Effector memory CD8-positive, alpha-beta T cell (primary cell): ENCODE measurements around the gene ERCC8.

ENCODE experiments used
- ATAC-seq: fragments of 150-1000 bp; cut with Tn5 transposase; replicated peaks from 2 replicates; pipeline ENCODE4 v1.10.0; 2021; ENCODE audit warnings: mild to moderate bottlenecking, moderate library complexity
- DNase-seq, 3 experiments: peaks; one replicate each; pipeline ENCODE4 v3.0.0; 2021
- H3K27ac Mint-ChIP-seq, 2 donors: one replicate each; pipeline ENCODE4 v1.8.0; 2022; ENCODE audit warnings: mild to moderate bottlenecking in 2 of 2, mixed read lengths in 2 of 2, moderate library complexity in 2 of 2
- H3K27me3 Mint-ChIP-seq, 2 donors: one replicate each; pipeline ENCODE4 v1.8.0; 2022; ENCODE audit warnings: mixed read lengths in 2 of 2
- H3K36me3 Mint-ChIP-seq: one replicate; pipeline ENCODE4 v1.8.0; 2022; ENCODE audit warnings: mild to moderate bottlenecking, moderate library complexity, mixed read lengths; ENCODE audit not compliant: insufficient read depth
- H3K4me1 Mint-ChIP-seq, 2 donors: one replicate each; pipeline ENCODE4 v1.8.0; 2022; ENCODE audit warnings: low read depth in 2 of 2, mixed read lengths in 2 of 2
- H3K4me3 Mint-ChIP-seq, 2 donors: one replicate each; pipeline ENCODE4 v1.8.0; 2022; ENCODE audit warnings: mild to moderate bottlenecking in 2 of 2, mixed read lengths in 2 of 2, moderate library complexity in 2 of 2
- H3K9me3 Mint-ChIP-seq, 2 donors: one replicate each; pipeline ENCODE4 v1.8.0; 2022; ENCODE audit warnings: mixed read lengths in 2 of 2

The ERCC8 gene

GRCh38 chr5:60958712-60959111 lies 13.8 kb upstream of the ERCC8 start:
- Mint-ChIP-seq H3K4me1 (peaks cover 6 to 8% of the 10 kb centered on the region in 2 donors), H3K9me3 (no peaks in the 10 kb centered on the region), H3K4me3 (no peak overlapping the region), H3K27ac (no peak overlapping the region), H3K36me3 (no peaks in the 10 kb centered on the region), H3K27me3 (no peaks in the 10 kb centered on the region)
- DNase-seq (no peak), ATAC-seq (no peak)

- Mint-ChIP-seq H3K36me3 (no peaks in the 10 kb centered on the region), H3K9me3 (no peaks in the 10 kb centered on the region), H3K27ac (peak overlapping the region in 1 of 2 donors; percentile 14), H3K4me3 (no peak overlapping the region), H3K4me1 (peaks cover 4 to 5% of the 10 kb centered on the region in 2 donors), H3K27me3 (no peaks in the 10 kb centered on the region)
- DNase-seq (no peak), ATAC-seq (no peak)
Measured at GRCh38 chr5:60958088-60958487, 13.2 kb upstream of the ERCC8 start.

GRCh38 chr5:60955239-60955638 lies 10.4 kb upstream of the ERCC8 start:
- no peaks in the 10 kb centered on the region for H3K36me3 Mint-ChIP-seq
- H3K4me1 Mint-ChIP-seq: peaks cover 3 to 8% of the 10 kb centered on the region in 2 donors
- H3K4me3 Mint-ChIP-seq: no peak overlapping the region
- no peak for DNase-seq
- no peak for ATAC-seq
- H3K9me3 Mint-ChIP-seq: no peaks in the 10 kb centered on the region
- no peak overlapping the region for H3K27ac Mint-ChIP-seq
- no peaks in the 10 kb centered on the region for H3K27me3 Mint-ChIP-seq

- H3K9me3 Mint-ChIP-seq: no peaks in the 10 kb centered on the region
- H3K36me3 Mint-ChIP-seq: no peaks in the 10 kb centered on the region
- DNase-seq: no peak
- no peak for ATAC-seq
- no peaks in the 10 kb centered on the region for H3K27me3 Mint-ChIP-seq
- H3K4me3 Mint-ChIP-seq: no peak overlapping the region
- no peak overlapping the region for H3K27ac Mint-ChIP-seq
- peaks cover 14 to 18% of the 10 kb centered on the region in 2 donors for H3K4me1 Mint-ChIP-seq
Measured at GRCh38 chr5:60948738-60949137, 3.9 kb upstream of the ERCC8 start.

DNA sequence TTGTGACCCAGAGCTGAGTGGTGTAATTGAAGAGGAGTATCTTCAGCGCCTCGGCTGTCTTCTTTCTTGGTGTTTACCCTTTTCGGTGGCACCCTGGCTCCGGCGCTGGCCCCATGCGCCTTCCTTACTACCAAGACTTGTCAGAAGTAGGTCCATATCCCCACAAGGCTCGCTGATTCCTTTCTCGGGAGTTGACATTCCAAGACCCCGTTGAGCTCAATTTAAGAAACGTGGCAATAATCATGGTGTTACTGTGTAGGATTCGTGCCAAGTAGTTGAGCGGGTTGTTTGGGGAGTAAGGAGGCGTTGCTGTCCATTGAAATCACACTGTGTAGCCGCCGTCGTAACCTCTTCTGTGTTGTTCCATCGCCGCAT lies 930 bp upstream of the ERCC8 start:
- Mint-ChIP-seq H3K36me3 (no peaks in the 10 kb centered on the region), H3K4me1 (peaks cover 15 to 17% of the 10 kb centered on the region in 2 donors), H3K27ac (no peak overlapping the region), H3K4me3 (no peak overlapping the region), H3K27me3 (no peaks in the 10 kb centered on the region), H3K9me3 (no peaks in the 10 kb centered on the region)
- peak; percentile 21 for ATAC-seq
- DNase-seq: no peak

GRCh38 chr5:60943624-60944023 lies 1.2 kb downstream of the ERCC8 start:
- Mint-ChIP-seq H3K27me3 (no peaks in the 10 kb centered on the region), H3K4me1 (peaks cover 9 to 17% of the 10 kb centered on the region in 2 donors), H3K4me3 (no peak overlapping the region), H3K9me3 (no peaks in the 10 kb centered on the region), H3K27ac (no peak overlapping the region), H3K36me3 (no peaks in the 10 kb centered on the region)
- no peak for DNase-seq
- ATAC-seq: no peak

GRCh38 chr5:60929024-60929423 lies 15.8 kb downstream of the ERCC8 start:
- Mint-ChIP-seq H3K9me3 (no peaks in the 10 kb centered on the region), H3K4me3 (no peak overlapping the region), H3K4me1 (no peaks in the 10 kb centered on the region), H3K36me3 (peaks cover 6% of the 10 kb centered on the region), H3K27ac (no peak overlapping the region), H3K27me3 (no peaks in the 10 kb centered on the region)
- no peak for DNase-seq
- ATAC-seq: no peak

DNA sequence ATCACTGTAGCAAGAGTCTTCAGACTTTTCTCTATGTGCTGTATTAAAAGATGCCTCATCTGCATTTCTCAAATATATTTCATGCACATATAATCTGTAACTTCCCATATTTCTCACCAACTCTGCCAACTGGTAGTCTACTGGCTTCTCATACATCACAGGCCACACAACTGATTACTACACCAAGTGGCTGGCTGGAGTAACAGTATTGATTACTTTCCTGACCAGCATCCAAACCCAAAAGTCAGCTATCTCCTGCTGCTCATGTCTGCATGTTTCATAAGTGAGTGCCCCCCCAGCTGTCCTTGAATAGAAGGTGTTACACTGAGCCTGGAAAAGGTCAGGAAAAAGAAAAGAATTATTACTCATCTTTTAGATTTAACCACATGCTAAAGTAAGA lies 17.4 kb downstream of the ERCC8 start:
- no peaks in the 10 kb centered on the region for H3K9me3 Mint-ChIP-seq
- H3K27ac Mint-ChIP-seq: no peak overlapping the region
- DNase-seq (no peak), ATAC-seq (no peak)
- H3K4me1 Mint-ChIP-seq: no peaks in the 10 kb centered on the region
- peaks cover 7% of the 10 kb centered on the region for H3K36me3 Mint-ChIP-seq
- H3K4me3 Mint-ChIP-seq: no peak overlapping the region
- H3K27me3 Mint-ChIP-seq: no peaks in the 10 kb centered on the region

GRCh38 chr5:60918466-60918865 lies 26.4 kb downstream of the ERCC8 start:
- H3K4me3 Mint-ChIP-seq: no peak overlapping the region
- DNase-seq (no peak), ATAC-seq (no peak)
- H3K27me3 Mint-ChIP-seq: no peaks in the 10 kb centered on the region
- H3K9me3 Mint-ChIP-seq: no peaks in the 10 kb centered on the region
- H3K36me3 Mint-ChIP-seq: peaks cover 11% of the 10 kb centered on the region
- H3K27ac Mint-ChIP-seq: no peak overlapping the region
- no peaks in the 10 kb centered on the region for H3K4me1 Mint-ChIP-seq

- ATAC-seq (no peak), DNase-seq (no peak)
- Mint-ChIP-seq H3K9me3 (no peaks in the 10 kb centered on the region), H3K27me3 (no peaks in the 10 kb centered on the region), H3K4me1 (no peaks in the 10 kb centered on the region), H3K27ac (no peak overlapping the region), H3K36me3 (peaks cover 7% of the 10 kb centered on the region), H3K4me3 (no peak overlapping the region)
Measured at GRCh38 chr5:60916646-60917045, 28.2 kb downstream of the ERCC8 start.

GRCh38 chr5:60903356-60903755 lies 41.5 kb downstream of the ERCC8 start:
- no peaks in the 10 kb centered on the region for H3K4me1 Mint-ChIP-seq
- H3K36me3 Mint-ChIP-seq: peaks cover under 1% of the 10 kb centered on the region
- H3K27ac Mint-ChIP-seq: no peak overlapping the region
- ATAC-seq (no peak), DNase-seq (no peak)
- H3K27me3 Mint-ChIP-seq: no peaks in the 10 kb centered on the region
- no peak overlapping the region for H3K4me3 Mint-ChIP-seq
- H3K9me3 Mint-ChIP-seq: no peaks in the 10 kb centered on the region

DNA sequence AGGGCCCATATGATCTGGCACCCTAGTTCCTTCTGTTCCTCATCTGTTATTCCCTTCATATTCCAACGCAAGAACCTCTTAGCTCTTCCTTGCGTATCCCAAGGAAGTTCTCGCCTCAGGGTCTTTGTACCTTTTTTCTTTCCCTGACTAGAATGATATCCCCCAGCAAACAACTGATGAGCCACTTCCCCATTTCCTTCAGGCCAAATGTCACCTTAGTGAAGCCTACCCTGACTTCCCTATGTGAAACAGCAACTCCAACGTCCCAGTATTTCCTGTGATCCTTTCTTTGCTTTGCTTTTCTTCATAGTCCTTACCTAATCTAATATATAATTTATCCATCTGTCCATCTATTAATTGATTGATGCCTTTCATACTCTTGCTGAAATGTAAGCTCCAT lies 47.9 kb downstream of the ERCC8 start:
- no peaks in the 10 kb centered on the region for H3K9me3 Mint-ChIP-seq
- H3K4me3 Mint-ChIP-seq: no peak overlapping the region
- H3K27me3 Mint-ChIP-seq: no peaks in the 10 kb centered on the region
- H3K4me1 Mint-ChIP-seq: no peaks in the 10 kb centered on the region
- no peak for DNase-seq
- no peak overlapping the region for H3K27ac Mint-ChIP-seq
- H3K36me3 Mint-ChIP-seq: peaks cover 12% of the 10 kb centered on the region
- ATAC-seq: no peak

DNA sequence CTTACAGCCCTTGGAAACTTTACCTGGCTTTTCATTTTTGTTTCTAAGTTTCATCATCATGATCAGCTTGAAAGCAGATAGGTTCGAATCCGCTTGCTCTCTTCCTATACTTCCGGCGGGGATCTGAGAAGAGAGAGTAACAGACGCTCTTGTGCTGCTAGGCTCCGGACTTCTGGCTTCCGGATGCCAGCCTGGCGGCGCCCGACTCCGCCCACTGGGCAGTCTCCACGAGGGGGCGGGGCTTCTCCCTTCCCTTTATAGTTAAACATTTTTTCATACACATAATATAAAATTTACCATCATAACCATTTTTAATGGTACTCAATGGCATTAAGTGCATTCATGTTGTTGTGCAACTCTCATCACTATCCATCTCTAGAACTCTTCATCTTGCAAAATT lies 51.3 kb downstream of the ERCC8 start:
- Mint-ChIP-seq H3K27ac (peak overlapping the region in 1 of 2 donors; percentile 54), H3K36me3 (peaks cover 12% of the 10 kb centered on the region), H3K27me3 (no peaks in the 10 kb centered on the region), H3K9me3 (no peaks in the 10 kb centered on the region), H3K4me1 (no peaks in the 10 kb centered on the region), H3K4me3 (no peak overlapping the region)
- ATAC-seq (no peak), DNase-seq (no peak)

DNA sequence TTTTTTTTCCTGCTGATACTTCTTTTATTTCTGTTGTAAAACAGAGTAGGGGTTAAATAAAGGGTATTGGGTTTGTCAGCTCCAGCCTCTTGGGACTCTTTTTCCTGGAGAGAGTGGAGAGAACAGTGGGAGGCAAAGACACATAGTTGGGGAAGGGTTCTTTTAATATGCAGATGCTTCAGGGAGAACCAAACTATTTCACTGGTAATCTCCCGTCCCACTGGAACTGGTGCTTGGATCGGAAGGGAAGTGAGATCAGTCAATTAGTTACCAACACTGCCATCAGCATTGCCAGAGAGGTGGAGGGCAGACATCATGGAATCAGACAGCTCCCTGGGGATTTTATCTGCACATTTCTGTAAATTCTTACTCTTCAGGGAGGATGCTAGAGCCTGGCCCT lies 53.2 kb downstream of the ERCC8 start:
- Mint-ChIP-seq H3K27me3 (no peaks in the 10 kb centered on the region), H3K4me3 (no peak overlapping the region), H3K9me3 (no peaks in the 10 kb centered on the region), H3K36me3 (peaks cover 6% of the 10 kb centered on the region), H3K4me1 (no peaks in the 10 kb centered on the region), H3K27ac (no peak overlapping the region)
- DNase-seq (no peak), ATAC-seq (no peak)

- no peak for ATAC-seq
- Mint-ChIP-seq H3K9me3 (no peaks in the 10 kb centered on the region), H3K4me1 (no peaks in the 10 kb centered on the region), H3K27me3 (no peaks in the 10 kb centered on the region), H3K36me3 (peaks cover 3% of the 10 kb centered on the region), H3K4me3 (no peak overlapping the region), H3K27ac (no peak overlapping the region)
- no peak for DNase-seq
Measured at GRCh38 chr5:60888359-60889061, 56.4 kb downstream of the ERCC8 start.
